Measurements from ENCODE around the gene PIP5K1C.
"Not testable (repeated sequence)": the region's sequence is repeated elsewhere in the genome, so short reads cannot be mapped to it uniquely, and the experiment has no call there.

The PIP5K1C gene

DNA sequence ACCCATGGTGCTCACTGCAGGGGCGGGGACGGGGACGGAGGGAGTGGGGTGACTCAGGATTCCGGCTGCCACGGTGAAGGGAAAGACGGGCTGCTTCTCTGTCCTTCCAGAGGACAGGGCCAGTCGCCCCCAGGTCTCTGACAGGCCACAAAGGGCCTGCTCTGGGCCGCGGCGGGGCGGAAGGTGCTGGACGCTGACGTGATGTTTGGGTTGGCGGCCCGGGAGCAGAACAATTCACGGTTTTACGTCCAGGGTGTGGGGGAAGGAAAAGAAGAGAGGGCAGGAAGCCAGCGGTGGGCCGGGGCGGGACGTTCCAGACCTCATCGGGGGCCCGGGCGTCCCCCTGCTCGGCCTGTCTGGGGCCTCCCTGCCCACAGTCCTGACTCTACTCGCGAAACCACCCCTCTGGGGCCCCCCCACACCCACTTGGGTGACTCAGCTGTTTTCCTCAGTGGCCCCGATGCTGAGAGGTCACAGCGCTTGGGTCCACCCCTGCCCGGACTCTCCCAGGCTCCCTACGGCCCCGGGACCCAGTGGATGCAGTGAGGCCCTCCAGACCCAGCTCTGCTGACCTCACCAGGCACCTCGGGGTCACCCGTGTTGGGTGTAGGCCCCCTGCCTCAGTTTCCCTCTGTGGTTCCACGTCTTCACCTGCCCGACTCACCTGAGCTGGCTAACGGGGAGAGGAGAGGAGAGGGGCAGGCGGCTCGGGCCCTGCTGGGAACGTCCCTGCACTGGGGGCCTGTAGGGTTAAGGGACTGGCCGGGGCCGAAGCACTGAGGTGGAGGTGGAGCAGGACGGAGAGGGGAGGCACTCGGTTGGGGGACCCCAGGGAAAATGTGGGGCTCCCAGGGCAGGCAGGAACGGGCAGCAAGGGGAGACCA, 29.2 kb downstream of the PIP5K1C start:
- Histone ChIP-seq H3K27me3 (ENCODE audit: control insufficient read depth, insufficient read depth, low read length) (no peaks in the 10 kb centered on the region), H3K9ac (ENCODE audit: low read length) (peak overlapping the region; percentile 63), H3K27ac (ENCODE audit: low read depth, low read length) (peak overlapping the region; percentile 73), H3K9me3 (ENCODE audit: control insufficient read depth, insufficient read depth, low read depth, low read length) (no peaks in the 10 kb centered on the region), H3K4me1 (ENCODE audit: control insufficient read depth, insufficient read depth, low read length) (peaks cover 38% of the 10 kb centered on the region), H3K4me3 (ENCODE audit: low read depth, low read length) (no peak overlapping the region), H3K36me3 (ENCODE audit: control insufficient read depth, insufficient read depth, low read length) (peaks cover 5% of the 10 kb centered on the region; the same call in 1 of the 2 replicates)

DNA sequence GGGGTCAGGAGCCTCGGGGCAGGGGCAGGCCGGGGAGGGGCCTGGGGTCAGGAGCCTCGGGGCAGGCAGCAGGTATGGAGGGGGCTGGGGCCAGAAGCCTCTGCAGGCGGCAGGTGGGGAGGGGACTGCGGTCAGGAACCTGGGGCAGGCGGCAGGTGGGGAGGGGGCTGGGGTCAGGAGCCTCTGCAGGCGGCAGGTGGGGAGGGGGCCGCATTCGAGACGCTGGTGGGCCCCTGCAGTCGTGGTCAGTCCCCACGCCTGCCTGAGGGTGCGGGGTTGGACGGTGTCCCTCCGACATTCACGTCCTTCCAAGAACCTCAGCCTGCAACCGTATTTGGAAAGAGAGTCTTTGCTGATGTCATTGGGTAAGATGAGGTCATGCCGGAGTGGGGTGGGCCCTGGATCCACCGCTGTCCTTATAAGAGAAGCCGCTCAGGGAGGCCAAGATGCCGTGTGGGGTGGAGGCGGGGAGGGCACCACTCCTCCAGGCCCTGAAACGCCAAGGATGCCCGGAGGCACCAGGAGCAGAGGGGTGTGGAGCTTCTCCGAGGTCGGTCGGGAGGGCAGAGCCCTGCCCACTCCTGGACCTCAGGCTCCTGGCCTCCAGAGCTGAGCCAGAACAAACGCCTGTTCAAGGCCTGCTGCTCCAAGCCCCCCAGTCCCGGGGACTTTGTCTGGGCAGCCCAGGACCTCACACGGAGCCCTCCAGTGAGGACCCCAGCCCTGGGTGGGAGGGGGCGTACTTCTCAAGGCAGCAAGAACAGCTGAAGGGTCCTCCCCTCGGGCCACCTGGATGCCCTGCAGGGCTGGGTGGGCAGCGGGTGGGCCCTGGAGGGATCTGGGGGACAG, 30.1 kb downstream of the PIP5K1C start:
- Histone ChIP-seq H3K27me3 (ENCODE audit: control insufficient read depth, insufficient read depth, low read length) (no peaks in the 10 kb centered on the region), H3K27ac (ENCODE audit: low read depth, low read length) (peak overlapping the region; percentile 73), H3K9ac (ENCODE audit: low read length) (peak overlapping the region; percentile 63), H3K36me3 (ENCODE audit: control insufficient read depth, insufficient read depth, low read length) (peaks cover 5% of the 10 kb centered on the region; the same call in 1 of the 2 replicates), H3K4me1 (ENCODE audit: control insufficient read depth, insufficient read depth, low read length) (peaks cover 38% of the 10 kb centered on the region), H3K4me3 (ENCODE audit: low read depth, low read length) (no peak overlapping the region), H3K9me3 (ENCODE audit: control insufficient read depth, insufficient read depth, low read depth, low read length) (no peaks in the 10 kb centered on the region)

- H3K27me3 ChIP-seq (ENCODE audit: control insufficient read depth, insufficient read depth, low read length) = no peaks in the 10 kb centered on the region
- peaks cover 11% of the 10 kb centered on the region for H3K36me3 ChIP-seq (ENCODE audit: control insufficient read depth, insufficient read depth, low read length)
- peak overlapping the region; percentile 28; the same call in 1 of the 2 replicates for H3K27ac ChIP-seq (ENCODE audit: low read depth, low read length)
- peaks cover 38% of the 10 kb centered on the region for H3K4me1 ChIP-seq (ENCODE audit: control insufficient read depth, insufficient read depth, low read length)
- no peak overlapping the region for H3K4me3 ChIP-seq (ENCODE audit: low read depth, low read length)
- H3K9me3 ChIP-seq (ENCODE audit: control insufficient read depth, insufficient read depth, low read depth, low read length) = no peaks in the 10 kb centered on the region
- H3K9ac ChIP-seq (ENCODE audit: low read length) = peak overlapping the region; percentile 39
Measured at GRCh38 chr19:3669082-3669946, 31.0 kb downstream of the PIP5K1C start.

DNA sequence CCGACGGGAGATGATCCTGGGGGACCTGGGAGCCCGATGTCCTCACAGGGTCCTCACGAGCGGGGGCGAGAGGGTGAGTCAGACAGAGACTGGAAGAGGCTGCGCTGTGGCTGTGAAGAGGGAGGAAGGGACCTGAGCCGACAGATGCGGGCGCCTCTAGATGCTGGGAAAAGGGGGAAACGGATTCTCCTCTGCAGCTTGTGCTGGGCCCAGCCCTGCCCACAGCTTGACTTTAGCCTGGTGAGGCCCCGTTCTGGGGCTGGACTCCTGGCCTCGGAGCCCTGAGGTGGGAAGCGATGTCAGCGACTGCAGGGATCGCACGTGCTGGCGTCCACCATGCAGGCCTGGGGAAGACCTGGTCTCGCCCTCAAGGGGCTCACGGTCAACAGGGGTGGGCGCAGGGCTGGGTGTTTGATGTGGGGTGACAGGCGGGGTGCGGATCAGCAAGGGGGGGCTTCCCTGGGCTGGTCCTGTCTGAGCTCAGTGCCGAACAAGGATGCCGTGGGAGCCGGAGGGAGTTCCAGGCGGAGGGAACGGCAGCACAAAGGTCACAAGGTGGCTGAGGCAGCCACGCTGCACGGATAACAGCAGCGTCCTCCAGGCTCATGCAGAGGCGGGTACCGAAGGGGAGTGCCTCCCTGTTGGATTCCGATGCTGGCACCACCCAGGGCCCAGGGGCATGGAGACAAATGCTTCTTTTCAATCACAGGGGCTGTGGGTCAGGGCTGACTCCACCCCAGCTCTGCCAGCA, 31.8 kb downstream of the PIP5K1C start:
- H3K9ac ChIP-seq (ENCODE audit: low read length) = peak overlapping the region; percentile 4
- no peak overlapping the region for H3K27ac ChIP-seq (ENCODE audit: low read depth, low read length)
- peaks cover 19% of the 10 kb centered on the region for H3K36me3 ChIP-seq (ENCODE audit: control insufficient read depth, insufficient read depth, low read length)
- H3K4me1 ChIP-seq (ENCODE audit: control insufficient read depth, insufficient read depth, low read length) = peaks cover 38% of the 10 kb centered on the region
- H3K9me3 ChIP-seq (ENCODE audit: control insufficient read depth, insufficient read depth, low read depth, low read length) = no peaks in the 10 kb centered on the region
- H3K4me3 ChIP-seq (ENCODE audit: low read depth, low read length) = no peak overlapping the region
- no peaks in the 10 kb centered on the region for H3K27me3 ChIP-seq (ENCODE audit: control insufficient read depth, insufficient read depth, low read length)

DNA sequence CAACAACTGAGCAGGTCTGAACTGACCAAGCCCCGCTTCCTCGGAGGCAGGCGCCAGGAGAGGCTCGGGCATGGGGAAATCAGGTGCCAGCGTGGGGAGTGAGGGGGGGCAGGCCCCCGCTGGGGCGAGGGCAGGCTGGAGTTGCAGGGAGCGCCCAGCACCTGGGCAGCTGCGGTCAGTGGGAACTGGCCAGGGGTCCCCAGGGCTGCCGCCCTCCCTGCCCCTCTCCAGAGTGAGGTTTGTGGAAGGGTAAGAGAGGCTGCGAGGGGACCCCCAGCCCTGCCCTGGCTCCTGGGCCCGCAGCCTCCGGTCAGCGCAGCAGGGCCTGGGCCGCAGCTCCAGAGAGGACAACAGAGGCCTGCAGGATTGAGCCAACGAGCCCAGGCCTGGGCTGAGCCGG, 32.5 kb downstream of the PIP5K1C start:
- Histone ChIP-seq H3K9ac (ENCODE audit: low read length) (no peak overlapping the region), H3K36me3 (ENCODE audit: control insufficient read depth, insufficient read depth, low read length) (peaks cover 22% of the 10 kb centered on the region), H3K27ac (ENCODE audit: low read depth, low read length) (no peak overlapping the region), H3K27me3 (ENCODE audit: control insufficient read depth, insufficient read depth, low read length) (no peaks in the 10 kb centered on the region), H3K4me3 (ENCODE audit: low read depth, low read length) (no peak overlapping the region), H3K4me1 (ENCODE audit: control insufficient read depth, insufficient read depth, low read length) (peaks cover 38% of the 10 kb centered on the region), H3K9me3 (ENCODE audit: control insufficient read depth, insufficient read depth, low read depth, low read length) (no peaks in the 10 kb centered on the region)

- Histone ChIP-seq H3K27ac (ENCODE audit: low read depth, low read length) (no peak overlapping the region), H3K27me3 (ENCODE audit: control insufficient read depth, insufficient read depth, low read length) (no peaks in the 10 kb centered on the region), H3K4me1 (ENCODE audit: control insufficient read depth, insufficient read depth, low read length) (peaks cover 33% of the 10 kb centered on the region), H3K4me3 (ENCODE audit: low read depth, low read length) (no peak overlapping the region), H3K9me3 (ENCODE audit: control insufficient read depth, insufficient read depth, low read depth, low read length) (no peaks in the 10 kb centered on the region), H3K36me3 (ENCODE audit: control insufficient read depth, insufficient read depth, low read length) (peaks cover 24% of the 10 kb centered on the region), H3K9ac (ENCODE audit: low read length) (no peak overlapping the region)
Measured at GRCh38 chr19:3667037-3667638, 33.1 kb downstream of the PIP5K1C start.

- not testable (repeated sequence) for H3K27me3 ChIP-seq (ENCODE audit: control insufficient read depth, insufficient read depth, low read length); H3K4me3 ChIP-seq (ENCODE audit: low read depth, low read length); H3K9ac ChIP-seq (ENCODE audit: low read length); H3K27ac ChIP-seq (ENCODE audit: low read depth, low read length); H3K9me3 ChIP-seq (ENCODE audit: control insufficient read depth, insufficient read depth, low read depth, low read length)
- H3K36me3 ChIP-seq (ENCODE audit: control insufficient read depth, insufficient read depth, low read length) = peaks cover 31% of the 10 kb centered on the region
- H3K4me1 ChIP-seq (ENCODE audit: control insufficient read depth, insufficient read depth, low read length) = peaks cover 27% of the 10 kb centered on the region
Measured at GRCh38 chr19:3666545-3666856, 33.8 kb downstream of the PIP5K1C start.

DNA sequence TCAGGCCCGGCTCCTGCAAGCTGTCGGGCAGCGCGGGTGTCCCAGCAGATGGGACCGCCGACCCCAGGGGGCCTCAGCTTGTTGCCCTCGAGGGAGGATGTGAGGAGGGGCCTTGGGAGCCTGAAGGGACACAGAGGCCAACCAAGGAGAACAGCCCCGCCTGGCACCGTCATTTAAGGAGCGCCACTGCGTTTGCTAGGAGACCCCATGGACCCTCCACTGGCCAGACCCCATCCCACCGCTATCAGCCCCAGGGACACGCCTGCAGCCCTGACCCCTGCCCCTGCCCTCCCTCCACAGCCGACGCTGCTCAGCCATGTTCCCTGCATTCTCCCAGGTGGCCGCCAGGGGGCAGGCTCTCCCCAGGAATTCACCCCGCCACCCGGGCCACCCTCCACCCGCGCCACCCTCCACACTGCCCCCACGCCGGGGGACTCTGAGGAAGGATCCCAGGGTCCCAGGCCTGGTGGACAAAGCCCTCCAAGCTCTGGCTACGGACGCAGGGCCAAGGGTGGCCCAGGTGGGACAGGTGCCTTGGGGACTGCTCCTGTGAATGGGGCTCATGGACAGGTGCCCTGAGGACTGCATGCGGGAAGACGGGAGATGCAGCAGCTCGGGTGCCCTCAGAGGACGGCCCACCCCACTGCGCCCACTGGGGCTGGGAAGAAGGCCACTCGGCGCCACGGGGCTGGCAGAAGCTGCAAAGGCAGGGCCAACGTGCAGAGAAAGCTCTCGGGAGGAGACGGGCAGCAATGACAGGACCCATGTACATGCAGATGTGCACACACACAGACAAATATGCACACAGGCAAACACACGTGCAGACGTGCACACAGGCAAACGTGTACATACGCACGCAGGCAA, 34.4 kb downstream of the PIP5K1C start:
- H3K36me3 ChIP-seq (ENCODE audit: control insufficient read depth, insufficient read depth, low read length) = peaks cover 37% of the 10 kb centered on the region
- H3K4me3 ChIP-seq (ENCODE audit: low read depth, low read length) = no peak overlapping the region
- no peaks in the 10 kb centered on the region for H3K27me3 ChIP-seq (ENCODE audit: control insufficient read depth, insufficient read depth, low read length)
- H3K9me3 ChIP-seq (ENCODE audit: control insufficient read depth, insufficient read depth, low read depth, low read length) = no peaks in the 10 kb centered on the region
- H3K9ac ChIP-seq (ENCODE audit: low read length) = no peak overlapping the region
- no peak overlapping the region for H3K27ac ChIP-seq (ENCODE audit: low read depth, low read length)
- H3K4me1 ChIP-seq (ENCODE audit: control insufficient read depth, insufficient read depth, low read length) = peaks cover 21% of the 10 kb centered on the region

DNA sequence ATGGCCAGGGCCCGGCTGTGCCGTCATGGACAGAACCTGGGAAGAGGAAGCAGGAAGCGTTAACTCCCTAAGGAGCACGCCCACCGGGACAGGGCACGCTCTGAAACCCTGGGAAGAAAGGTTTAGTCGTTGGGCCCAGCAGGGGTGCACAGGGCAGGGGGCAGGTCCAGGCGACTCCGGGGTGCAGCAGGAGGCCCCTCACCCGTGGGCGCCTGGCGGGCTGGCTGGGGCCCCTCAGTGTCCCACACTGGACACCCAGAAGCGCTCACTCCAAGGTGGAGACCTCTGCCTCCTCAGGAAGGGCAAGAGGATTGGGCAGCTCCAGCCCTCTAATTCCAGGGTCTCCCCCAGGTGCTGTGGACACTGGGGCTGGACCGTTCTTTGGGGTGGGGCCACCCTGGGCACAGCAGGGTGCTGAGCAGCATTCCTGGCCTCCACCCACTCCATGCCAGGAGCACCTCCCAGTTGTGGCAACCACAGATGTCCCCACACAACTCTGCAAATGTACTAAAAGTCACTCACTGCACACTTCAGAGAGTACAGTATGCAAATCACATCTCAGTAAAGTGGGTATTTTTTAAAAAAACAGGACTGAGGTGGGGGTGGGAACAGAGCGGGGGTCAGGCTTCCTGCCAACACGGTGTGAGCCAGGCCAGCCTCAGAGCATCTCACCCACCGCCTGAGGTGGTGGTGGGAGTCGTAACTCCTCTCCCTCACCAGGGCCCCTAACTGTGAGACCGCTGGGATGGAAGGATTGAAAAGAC, 35.2 kb downstream of the PIP5K1C start:
- Histone ChIP-seq H3K9ac (ENCODE audit: low read length) (no peak overlapping the region), H3K27me3 (ENCODE audit: control insufficient read depth, insufficient read depth, low read length) (no peaks in the 10 kb centered on the region), H3K27ac (ENCODE audit: low read depth, low read length) (no peak overlapping the region), H3K36me3 (ENCODE audit: control insufficient read depth, insufficient read depth, low read length) (peaks cover 44% of the 10 kb centered on the region), H3K9me3 (ENCODE audit: control insufficient read depth, insufficient read depth, low read depth, low read length) (no peaks in the 10 kb centered on the region), H3K4me3 (ENCODE audit: low read depth, low read length) (no peak overlapping the region), H3K4me1 (ENCODE audit: control insufficient read depth, insufficient read depth, low read length) (peaks cover 12% of the 10 kb centered on the region; the same call in 1 of the 2 replicates)
